Renal pelvis (tissue), 4 donors: ENCODE results near the gene C3. TPM values are rescaled to one million over a fixed set of nuclear protein-coding genes. Genes with fewer than 3 reads are reported as not detected.
"Not testable (repeated sequence)": the region's sequence is repeated elsewhere in the genome, so short reads cannot be mapped to it uniquely, and the experiment has no call there.

Source experiments
- DNase-seq: peaks from one replicate; pipeline ENCODE4 v3.0.0-alpha.2; 2013
- polyA plus RNA-seq, 3 donors: library from polyadenylated mRNA; unstranded; fragments of 120-200 nt; gene quantifications; one replicate each; pipeline ENCODE4 v1.2.1, GENCODE V29; 2013; ENCODE audit not compliant: insufficient read length in 3 of 3

Gene C3
- polyA plus RNA-seq, 3 donors: 20.1 to 23.3 (median 21.2) TPM

GRCh38 chr19:6663236-6664201, 56.9 kb downstream of the C3 start:
- no peak for DNase-seq

DNA sequence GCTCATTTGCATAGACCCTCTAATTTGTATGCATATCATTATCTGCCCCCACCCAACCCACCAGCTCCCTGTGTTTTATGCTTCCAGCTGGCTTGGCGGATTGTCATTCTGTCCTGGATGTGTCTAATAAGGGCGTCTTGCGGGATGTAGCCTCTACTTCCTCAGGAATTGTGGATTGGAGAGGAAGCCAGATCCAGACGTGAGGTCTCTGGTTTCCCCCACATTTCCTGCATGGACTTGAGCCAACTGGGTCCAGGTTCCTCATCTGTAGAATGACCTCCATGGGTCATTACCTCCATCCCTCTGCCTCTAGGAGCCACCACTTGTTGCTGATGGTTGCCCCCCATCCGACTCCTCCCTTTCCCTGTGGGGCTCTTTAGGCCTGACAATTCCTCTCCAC, 57.7 kb downstream of the C3 start:
- no peak for DNase-seq

GRCh38 chr19:6661509-6662244, 58.8 kb downstream of the C3 start:
- DNase-seq: not testable (repeated sequence)

- DNase-seq: no peak
Measured at GRCh38 chr19:6660930-6661329, 59.5 kb downstream of the C3 start.

- not testable (repeated sequence) for DNase-seq
Measured at GRCh38 chr19:6656390-6656789, 64.1 kb downstream of the C3 start.

GRCh38 chr19:6654347-6655310, 65.8 kb downstream of the C3 start:
- DNase-seq: no peak

- no peak for DNase-seq
Measured at GRCh38 chr19:6652805-6653094, 67.7 kb downstream of the C3 start.

DNA sequence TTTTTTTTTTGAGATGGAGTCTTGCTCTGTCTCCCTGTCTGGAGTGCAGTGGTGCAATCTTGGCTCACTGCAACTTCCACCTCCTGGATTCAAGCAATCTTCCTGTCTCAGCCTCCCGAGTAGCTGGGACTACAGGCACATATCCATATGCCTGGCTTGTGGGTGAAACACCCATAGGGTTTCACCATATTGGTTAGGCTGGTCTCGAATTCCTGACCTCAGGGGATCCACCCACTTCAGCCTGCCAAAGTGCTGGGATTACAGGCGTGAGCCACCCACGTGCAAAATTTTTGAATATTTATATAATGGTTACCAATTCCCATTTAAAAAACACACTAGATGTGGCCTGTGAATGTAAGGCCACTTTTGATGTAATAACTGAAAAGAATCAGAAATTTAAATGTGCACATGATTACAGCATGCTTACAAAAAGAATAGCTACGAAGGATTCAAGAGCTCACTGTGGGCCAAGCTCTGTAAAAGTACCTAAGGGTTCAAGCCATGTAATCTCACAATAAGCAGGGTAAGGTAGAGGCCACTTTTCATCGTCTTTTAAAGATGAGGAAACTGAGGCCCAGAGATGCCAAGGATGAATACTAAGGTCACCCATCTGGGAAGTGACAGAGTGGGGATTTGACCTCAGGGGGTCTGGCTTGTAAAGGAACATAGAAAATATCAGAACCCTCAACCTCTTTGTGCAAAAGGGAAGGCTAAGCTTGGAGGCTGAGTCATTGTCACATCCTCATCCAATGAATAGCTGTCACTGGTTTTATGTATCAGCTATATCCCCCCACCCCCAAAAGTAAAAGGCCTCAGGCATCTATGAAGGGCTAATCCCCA, 68.3 kb downstream of the C3 start:
- no peak for DNase-seq

DNA sequence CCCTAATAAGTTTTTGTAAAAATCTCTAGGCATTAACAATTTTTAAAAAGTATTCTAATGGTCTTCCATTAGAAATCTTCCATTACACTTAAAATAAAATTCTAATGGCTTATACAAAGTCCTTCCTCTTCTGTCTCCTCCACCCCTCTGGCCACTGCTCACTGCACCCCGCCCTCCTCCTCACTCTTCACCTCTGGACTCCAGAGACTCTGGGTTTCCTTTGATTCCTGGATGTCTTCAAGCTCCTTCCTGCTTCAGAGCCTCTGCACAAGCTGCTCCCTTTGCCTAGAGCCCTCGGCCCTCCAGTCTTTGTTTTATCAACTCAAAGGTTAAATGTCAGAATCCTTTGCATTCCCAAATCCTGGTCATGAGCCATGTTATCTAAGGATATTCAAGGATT, 71.3 kb downstream of the C3 start:
- DNase-seq: no peak

- no peak for DNase-seq
Measured at GRCh38 chr19:6648141-6648715, 72.2 kb downstream of the C3 start.

GRCh38 chr19:6644796-6645195, 75.7 kb downstream of the C3 start:
- no peak for DNase-seq

DNA sequence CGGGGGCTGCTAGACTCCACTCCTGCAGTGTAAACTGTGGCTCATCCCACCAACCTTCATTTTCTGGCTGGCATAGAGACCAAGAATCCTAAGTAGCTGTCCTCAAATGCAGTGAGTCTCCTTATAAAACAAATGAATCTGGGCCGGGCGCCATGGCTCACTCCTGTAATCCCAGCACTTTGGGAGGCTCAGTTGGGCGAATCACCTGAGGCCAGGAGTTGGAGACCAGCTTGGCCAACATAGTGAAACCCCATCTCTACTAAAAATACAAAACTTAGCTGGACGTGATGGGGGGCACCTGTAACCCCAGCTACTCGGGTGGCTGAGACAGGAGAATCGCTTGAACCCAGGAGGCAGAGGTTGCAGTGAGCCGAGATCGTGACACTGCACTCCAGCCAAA, 80.1 kb downstream of the C3 start:
- DNase-seq: not testable (repeated sequence)

DNA sequence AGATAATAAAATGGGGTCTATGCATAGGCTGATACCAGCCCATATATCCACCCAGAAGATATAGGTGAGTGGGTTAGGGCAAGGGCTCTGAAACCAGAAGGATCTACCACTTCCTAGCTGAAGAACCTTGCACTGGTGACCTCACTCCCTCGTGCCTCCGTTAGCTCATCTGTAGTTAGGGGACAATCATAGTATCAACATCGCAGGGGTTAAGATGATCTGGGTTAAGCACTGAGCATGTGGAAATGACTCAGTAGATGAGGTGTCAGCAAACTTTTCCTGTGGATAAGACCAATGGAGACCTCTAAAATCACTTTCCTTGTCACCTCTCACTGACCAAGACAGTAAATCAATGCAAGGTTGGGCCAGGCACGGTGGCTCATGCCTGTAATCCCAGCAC, 81.0 kb downstream of the C3 start:
- no peak for DNase-seq

DNA sequence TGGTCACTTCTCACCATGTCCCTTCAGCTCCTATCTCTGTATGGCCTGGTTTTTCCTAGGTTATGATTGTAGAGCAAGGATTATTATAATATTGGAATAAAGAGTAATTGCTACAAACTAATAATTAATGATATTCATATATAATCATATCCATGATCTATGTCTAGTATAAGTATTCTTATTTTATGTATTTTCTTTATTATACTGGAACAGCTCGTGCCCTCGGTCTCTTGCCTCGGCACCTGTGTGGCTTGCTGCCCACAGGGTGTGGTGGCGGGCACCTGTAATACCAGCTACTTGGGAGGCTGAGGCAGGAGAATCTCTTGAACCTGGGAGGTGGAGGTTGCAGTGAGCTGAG, 87.0 kb downstream of the C3 start:
- not testable (repeated sequence) for DNase-seq

DNA sequence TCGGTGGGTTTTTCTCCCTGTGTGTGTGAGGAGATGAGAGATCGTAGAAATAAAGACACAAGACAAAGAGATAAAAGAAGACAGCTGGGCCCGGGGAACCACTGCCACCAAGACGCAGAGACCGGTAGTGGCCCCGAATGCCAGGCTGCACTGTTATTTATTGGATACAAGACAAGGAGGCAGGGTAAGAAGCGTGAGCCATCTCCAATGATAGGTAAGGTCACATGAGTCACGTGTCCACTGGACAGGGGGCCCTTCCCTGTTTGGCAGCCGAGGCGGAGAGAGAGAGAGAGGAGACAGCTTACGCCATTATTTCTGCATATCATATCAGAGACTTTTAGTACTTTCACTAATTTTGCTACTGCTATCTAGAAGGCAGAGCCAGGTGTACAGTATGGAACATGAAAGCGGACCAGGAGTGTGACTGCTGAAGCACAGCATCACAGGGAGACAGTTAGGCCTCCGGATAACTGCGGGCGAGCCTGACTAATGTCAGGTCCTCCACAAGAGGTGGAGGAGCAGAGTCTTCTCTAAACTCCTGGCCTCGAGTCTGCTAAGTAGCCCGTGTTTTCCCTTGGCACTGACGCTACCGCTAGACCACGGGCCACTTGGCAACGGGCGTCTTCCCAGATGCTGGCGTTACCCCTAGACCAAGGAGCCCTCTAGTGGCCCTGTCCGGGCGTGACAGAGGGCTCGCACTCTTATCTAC, 87.5 kb downstream of the C3 start:
- peak; percentile 36 for DNase-seq

- DNase-seq: peak; percentile 69
Measured at GRCh38 chr19:6632002-6632621, 88.3 kb downstream of the C3 start.
